Pons (tissue), 1 donor: ENCODE results near the gene GAREM1.
"Not testable (repeated sequence)": the region's sequence is repeated elsewhere in the genome, so short reads cannot be mapped to it uniquely, and the experiment has no call there.

Experiments
- DNase-seq: peaks from one replicate; pipeline ENCODE4 v3.0.0-alpha.2; 2016; ENCODE audit warnings: low spot score

Gene GAREM1

DNA sequence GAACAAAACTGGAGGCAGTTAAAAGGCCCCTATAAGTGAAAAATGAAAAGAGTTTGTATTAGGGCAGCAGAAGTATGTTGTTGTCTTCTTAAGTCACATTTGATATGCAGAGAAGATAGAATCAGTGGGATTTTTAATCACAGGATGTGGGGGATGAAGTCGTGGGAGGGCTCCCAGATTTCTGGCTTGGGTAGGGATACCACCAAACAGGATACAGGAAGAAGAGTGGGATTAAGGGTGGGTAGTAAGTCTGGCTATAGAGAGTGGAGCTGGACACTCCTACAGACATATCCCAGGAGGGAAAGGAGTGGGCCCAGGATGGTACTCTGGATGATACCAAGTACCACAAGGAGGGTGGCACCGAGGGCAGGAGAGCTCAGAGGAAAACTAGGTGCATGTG, 99.3 kb downstream of the GAREM1 start:
- DNase-seq = no peak

DNA sequence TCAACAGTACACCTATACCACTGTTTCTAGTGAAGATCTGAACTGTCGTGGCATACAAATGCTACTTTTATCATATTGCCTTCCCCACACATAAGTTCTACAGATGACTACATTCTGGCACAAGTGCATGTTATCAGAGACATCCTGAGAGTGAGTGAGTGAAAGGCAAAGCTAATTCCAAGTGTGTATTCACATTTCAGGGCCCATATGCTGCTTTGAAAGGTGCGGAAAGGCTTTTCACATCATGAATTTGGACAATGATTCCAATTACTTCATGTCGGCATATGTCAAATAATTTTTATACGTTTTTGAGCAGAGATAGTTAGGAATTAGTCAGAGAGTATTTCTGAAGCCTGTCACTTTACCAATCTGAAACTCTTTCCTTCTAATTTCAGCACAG, 101.7 kb downstream of the GAREM1 start:
- DNase-seq = no peak

DNA sequence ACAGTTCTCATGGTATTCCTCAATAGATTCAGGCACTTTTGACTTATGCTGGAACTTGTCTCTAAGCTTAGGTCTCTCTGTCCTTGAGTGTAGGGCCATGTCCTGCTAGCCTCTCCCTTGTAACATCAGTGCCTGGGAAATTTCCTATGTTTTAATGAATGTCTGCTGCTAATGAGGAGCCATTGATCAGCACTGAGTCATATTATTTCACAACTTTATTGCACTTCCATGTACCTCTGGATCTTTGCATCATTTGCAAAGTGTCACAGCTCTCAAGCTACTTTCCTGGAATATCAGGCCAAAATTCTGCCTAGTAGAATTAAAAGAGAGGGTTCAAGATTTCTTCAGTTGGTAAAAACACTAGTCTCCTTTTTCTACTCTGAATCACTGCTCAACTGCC, 102.5 kb downstream of the GAREM1 start:
- DNase-seq = no peak

DNA sequence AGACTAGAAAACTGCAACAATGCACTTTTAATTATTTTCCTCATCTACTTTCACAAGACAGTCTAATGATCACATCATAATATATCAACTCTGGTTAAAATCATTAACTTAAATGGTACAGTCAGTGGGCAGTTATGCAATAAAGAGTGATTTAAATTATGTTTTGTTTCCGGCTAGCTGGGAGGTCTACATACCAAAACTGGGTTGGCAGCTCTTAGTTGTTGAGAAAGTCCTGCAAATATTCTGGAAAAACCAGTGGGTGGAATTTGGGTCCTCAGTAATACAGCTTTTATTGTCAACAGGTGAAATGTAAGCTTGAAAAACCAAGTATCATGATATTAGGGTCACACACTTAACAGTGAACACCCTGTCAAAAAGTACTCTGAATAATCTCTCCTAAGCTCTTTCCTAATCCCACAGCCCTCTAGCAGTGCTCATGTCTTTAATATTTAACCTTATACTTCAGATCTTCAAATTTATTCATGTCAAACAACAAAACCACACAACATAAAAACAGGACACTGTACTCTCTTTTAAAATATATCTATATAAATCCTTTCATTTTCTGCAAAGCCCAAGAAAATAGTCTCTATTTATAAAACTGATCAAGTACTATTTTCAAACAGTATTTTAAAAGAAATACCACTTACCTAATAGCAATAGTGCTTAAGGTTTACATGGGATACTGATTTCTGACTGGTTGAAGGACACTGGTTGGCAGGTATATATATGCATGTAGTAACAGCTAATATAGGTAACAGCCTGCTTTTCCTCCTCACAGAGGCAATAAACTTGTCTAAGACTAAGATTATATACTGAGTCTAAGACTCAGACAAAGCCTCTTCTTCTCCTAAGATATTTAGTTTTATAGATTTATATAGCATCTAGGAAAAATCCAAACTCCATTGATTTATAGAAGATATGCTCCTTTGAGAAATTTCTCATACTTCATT, 103.8 kb downstream of the GAREM1 start:
- no peak for DNase-seq

DNA sequence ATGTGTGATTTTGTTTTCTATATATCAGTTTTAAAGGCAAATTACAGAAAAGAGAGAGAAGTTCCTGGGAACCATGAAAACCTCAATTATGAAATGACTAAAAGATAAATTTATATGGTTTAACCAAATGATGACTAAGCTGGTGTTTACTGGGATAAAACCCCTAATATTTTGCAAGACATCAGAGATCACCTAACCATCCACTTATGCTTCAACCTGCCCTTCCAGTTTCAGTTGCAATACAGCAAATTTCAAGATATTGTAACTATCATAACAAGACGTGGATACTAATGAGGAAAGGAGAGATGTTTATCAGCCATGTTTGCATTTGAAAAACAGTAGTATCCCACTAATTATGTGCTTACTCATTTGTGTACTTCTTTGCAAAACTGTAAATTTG, 108.2 kb downstream of the GAREM1 start:
- no peak for DNase-seq

DNA sequence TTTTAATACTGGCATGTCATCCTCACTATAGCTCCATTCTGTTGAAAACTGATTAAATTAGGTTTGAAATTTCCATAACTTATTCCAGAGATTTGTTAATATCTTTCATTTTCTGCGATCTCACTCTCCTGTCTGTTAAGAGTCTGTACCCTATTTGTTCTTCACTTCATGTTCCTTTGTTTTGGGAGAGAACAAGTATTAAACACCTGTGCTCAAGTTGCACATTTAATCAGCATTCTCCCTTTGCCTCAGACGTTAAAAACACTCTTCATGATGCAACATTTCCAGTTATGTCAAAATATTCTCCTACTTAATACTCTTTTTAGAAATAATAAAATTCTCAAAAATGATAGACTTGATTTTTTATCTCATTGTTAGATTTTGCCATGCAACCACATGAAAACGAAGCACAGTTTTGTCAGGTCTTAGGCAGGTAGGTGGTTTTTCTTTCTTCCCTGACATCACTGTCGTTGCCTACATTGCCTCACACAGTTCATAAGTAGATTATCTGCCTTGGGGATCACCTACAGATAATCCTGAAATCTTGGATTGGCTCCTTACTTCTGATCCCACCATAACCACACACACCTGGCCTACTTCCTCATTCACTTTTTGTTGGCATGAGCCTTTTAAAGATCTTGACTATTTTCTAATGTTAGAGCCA, 109.9 kb downstream of the GAREM1 start:
- DNase-seq = no peak

DNA sequence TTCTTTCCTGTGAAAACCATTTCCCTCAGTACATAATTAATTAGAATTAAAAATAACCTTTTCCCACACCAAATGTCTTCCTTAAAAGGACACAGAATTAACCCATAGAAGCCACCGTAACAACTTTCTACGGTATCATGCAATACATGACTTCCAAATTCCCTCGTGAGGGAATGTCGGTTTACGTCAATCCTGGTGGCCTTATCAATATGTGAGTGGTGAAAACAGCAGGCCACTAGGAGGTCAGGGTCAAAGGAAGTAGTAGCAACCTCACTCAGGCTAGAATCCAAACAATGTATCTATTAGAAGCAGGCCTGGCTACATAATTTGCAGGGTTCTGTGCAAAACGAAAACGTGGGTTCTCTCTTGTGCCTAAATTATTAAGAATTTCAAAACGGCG, 112.2 kb downstream of the GAREM1 start:
- DNase-seq = no peak

DNA sequence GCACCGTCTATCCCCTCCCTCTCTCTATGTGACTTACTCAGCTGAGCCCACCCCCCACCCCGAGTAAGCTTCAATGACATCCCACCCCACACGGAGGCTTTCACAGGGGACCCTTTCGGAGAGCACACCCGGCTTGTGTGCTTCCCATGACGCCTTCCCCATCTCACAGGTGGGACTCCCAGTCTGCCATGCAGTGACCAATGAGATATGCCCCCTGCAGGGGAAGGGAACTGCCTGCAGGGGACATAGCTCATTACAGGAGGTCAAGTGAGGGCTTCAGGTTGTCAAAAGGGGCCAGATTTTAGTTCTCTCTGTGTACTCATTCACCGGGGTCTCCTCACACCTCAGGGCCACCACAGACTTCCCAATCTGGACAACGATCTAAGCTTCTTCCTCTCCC, 112.6 kb downstream of the GAREM1 start:
- no peak for DNase-seq

DNA sequence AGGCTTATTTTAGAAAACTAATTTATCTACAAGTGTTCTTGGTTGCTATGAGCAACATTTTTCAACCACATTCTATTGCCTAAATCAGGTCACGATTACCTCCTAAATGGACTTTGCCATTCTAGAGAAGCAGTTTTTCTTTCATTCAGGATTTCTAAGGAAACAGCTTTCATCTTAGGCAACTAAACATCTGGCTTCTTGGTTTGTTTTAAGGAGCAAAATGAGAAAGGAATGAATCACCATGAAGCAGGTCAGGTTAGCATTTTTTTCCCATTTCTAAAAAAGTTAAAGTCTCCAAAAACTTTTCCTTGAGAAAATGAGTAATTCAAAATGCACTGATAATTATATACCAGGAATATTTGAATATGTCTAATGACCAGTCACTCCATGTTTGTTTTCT, 114.8 kb downstream of the GAREM1 start:
- no peak for DNase-seq

DNA sequence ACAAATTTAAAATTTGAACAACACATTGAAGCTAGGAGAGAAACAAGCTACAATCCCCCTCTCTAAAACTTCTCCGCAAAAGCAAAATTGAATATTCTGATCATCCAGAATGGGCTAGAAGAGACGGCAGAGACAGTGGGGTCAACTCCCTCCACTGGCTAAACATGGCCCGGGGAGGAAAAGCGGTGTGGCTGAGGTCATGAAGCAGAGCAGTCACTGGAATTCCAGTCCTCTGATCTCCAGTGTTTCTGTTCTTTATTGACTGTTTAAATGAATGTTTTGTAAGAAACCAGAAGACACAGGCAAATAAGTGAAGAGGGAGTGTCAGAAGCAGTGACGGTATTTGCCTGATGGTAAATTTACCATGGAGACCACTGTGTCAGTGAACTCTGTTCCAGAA, 116.2 kb downstream of the GAREM1 start:
- no peak for DNase-seq

DNA sequence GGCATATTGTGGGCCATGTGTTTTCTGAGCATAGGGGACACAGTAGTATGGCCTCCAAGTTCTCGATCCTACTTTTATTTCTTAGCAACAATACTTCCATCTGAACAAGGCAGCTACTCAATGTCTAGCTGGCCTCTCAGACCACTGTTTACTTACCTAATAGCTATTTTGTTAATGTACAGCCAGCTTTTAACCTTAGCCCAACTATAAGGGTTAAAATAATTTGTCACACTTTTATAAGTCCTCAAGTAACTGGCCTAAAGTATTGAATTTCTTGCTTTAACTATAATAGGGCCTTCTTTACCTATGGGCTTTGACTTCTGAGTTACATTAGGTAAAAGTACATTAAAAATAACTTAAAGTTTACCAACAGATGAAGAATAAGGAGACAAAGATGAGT, 117.4 kb downstream of the GAREM1 start:
- no peak for DNase-seq

DNA sequence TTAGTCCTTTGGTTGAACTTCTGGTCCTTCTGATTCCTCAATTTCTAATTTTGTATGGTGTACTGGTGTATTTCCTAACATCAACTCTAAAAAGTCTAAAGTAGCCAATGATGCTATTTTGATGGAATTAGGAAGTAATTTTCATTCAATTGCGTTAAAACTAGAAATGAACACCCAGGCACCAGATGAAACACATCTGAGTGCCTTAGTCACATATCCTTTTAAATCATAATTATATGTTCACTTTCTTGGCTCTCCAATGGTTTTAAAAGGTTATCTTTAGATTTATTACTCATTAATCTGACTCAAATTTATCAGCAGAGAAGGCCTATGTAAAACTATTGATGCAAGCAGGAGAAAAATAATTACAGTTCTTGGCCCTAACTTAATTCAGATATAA, 119.7 kb downstream of the GAREM1 start:
- DNase-seq = no peak

DNA sequence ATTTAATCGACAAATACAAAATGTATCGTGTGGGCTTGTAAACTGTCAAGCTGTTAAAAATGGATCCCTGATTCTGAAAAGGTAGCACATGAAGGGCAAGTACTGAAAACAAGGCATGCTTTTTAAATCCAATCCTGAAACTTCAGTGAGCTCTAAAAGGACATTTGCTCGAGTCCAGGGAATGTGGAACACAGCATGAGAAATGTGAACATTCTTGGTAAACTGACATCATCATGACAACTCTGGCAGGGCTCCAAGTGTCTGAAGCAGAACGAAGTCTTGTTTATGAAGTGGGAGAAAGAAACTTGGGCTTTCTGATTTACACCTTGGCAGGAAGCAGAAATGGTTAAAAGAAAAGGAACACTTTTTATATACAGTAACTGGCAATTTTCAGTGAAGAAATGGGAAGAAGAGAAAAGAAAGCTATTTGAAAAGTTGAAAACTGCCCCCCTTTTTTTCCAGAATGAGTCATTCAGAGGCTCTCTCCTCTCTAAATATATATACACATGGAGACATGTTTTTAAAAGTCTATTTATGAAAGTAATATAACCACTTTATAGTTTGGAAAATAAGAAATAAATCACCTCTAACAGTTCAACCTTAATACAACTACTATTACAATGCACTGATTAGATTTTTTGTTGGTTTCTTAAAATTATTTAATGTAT, 120.8 kb downstream of the GAREM1 start:
- DNase-seq = peak; percentile 81

DNA sequence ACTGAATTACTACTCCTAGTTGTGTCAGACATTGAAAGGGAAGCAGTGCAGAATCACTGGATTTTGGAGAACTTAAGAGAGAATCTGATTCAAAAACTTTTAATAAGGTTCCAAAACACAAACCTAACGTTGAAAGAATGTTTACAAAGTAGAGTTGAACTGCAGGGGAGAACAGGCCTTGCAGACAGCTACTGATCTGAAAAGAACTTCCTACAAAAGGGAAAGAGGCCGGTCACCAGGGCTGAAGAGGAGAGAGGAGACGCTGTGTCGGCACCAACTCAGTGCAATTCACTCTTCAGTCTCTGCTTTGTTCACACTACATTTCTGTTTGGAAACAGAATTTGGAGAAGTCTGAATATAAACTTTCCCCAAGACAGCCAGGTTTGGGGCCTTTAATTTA, 124.0 kb downstream of the GAREM1 start:
- peak; percentile 68 for DNase-seq

DNA sequence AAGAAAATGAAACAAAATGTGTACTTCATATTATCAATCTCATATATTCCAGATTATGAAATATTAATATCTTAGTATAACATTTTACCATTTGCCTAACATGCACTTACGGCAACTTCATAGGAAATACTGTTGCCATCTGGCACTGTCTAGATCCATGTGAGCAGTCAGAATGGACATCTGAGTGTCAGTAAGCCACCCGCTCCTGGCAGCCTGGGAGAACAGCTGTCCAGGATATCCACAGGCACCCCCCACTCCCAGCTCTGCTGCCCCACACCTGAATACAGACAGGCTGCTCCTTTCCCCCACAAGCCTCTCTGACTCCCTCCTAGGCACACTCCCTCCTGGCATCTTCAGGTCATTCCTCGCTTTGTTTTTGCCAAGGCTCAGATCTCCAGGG, 127.0 kb downstream of the GAREM1 start:
- DNase-seq = no peak

DNA sequence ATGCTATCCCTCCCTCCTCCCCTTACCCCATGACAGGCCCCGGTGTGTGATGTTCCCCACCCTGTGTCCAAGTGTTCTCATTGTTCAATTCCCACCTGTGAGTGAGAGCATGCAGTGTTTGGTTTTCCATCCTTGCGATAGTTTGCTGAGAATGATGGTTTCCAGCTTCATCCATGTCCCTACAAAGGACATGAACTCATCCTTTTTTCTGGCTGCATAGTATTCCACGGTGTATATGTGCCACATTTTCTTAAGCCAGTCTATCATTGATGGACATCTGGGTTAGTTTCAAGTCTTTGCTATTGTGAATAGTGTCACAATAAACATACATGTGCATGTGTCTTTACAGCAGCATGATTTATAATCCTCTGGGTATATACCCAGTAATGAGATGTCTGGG, 129.6 kb downstream of the GAREM1 start:
- not testable (repeated sequence) for DNase-seq

DNA sequence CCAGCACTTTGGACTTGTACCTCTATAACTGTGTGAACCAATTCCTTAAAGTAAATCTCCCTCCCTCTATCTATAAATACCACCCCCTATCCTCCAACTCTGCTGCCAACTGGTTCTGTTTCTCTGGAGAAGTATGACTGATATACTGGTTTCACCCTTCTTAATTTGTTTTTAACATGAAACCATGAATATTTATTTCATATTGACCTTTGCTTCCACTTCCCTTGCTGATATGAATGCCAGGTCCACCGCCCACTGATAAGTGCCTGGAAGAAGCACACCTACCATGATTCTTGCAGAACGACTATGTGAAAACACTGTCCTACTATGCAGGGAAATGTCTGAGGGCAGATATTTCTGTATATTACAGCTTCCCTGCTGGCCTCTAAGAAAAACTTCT, 131.6 kb downstream of the GAREM1 start:
- DNase-seq = no peak

DNA sequence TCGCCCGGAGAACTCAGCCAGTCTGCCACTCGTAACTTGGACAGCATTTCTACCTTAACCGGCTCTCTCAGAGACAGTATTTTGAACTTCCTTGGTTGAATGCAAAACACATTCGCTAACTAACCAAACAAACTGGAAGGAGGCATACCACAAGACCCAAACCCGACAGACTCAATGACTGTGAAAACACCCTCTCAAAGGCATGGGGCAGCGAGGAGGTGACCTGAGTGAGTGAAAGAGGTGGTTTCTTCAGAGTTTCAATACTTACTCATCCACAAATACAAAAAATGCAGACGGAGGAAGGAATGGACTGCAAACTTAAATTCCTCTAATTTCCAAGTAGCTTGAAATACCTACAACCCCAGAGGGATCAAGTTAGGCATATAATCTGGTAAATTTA, 132.9 kb downstream of the GAREM1 start:
- no peak for DNase-seq

DNA sequence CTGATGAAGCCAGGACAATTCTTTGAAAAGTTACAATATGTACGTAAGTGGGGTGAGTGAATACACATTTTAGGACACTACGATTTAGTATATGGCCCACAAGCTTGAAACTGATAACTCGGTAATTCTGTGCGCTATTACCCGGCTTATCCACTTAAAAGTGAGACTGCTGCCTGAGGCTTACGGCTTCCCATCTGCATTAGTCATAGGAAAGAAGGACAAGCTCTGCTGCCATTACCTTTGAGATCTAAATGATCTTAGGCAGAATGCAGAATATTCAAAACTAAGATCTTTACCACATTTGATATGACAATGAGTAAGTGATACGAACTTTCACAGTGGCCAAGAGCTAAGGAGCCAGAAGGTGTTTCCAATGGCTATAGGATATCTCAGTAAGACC, 133.3 kb downstream of the GAREM1 start:
- DNase-seq = no peak

DNA sequence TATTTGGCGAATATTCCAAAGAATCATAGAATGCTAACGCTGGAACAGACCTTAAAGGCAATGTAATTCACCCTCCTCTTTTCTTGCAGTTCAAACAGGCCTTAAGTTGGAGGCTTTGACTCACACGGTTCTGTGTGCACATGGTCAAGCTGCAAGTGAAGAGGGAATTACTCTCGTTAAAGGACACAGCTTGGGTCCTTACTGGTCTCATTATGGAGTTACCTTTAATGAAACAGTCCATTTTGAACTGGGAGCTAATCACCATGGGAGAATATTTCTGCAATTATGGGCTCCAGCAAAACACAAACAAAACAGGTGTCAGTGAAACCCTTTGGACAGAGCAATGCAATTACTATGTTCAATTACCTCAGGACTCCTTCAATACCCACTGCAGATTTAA, 135.5 kb downstream of the GAREM1 start:
- DNase-seq = no peak

DNA sequence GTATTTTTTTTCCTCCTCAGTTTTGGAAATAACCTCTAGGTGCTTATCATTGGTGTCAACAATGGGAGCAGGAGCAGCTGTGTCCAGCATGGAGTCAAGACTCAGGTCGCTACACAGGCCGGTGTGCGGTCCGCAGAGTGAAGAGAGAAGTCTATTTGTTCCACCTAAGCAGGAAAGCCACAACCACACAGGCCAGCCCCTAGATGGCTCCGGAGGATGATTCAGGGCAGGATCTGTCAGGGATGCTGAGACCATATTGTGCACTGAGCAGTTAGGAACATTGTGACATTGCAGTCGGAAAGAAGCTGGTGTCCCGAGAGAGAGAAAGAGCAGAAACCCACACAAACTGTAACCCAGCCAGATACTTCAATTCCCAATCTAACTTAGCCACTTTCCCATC, 136.9 kb downstream of the GAREM1 start:
- peak; percentile 49 for DNase-seq

DNA sequence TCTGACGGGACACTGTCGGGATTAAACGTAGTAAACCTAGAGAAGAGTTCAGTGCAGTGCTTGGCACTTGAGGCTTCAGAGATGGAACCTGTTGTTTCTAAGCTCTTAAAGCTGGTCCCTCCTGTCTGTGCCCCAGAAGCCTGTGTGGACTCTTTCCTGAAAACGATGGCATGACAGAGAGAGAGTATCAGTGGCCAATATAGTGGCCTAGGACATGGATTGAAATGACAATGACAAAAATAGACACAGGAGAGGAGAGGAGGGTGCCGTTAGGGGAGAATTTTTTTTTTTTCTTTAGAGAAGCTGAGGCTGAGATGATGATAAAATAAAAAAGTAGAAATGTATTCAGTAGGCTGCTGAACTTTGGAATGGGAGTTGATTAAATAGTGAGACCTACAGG, 138.0 kb downstream of the GAREM1 start:
- DNase-seq = no peak

DNA sequence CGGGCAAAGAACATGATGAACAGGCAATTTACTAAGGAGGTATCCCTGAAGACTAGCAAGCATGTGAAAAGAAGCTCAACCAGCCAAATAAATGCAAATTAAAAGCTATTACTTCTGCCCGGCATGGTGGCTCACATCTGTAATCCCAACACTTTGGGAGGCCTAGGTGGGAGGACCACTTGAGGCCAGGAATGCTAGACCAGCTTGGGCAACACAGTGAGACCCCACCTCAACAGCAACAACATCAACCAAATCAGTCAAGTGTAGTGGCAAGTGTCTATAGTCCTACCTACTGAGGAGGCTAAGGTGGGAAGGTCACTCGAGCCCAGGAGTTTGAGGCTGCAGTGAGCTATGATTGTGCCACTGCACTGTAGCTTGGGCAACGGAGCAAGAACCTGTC, 141.7 kb downstream of the GAREM1 start:
- DNase-seq = no peak
